MCF 10A (cell line): ENCODE measurements around the gene CEACAM6. TPM values are rescaled to one million over a fixed set of nuclear protein-coding genes. Genes with fewer than 3 reads are reported as not detected.
"Not testable (repeated sequence)": the region's sequence is repeated elsewhere in the genome, so short reads cannot be mapped to it uniquely, and the experiment has no call there.

Experiments
- BruUV-seq: library from RNA; stranded (reverse); fragments of 400-500 nt; replicated peaks from 2 replicates; lab custom pipeline; 2021; lab: Mats Ljungman, UMichigan
- CTCF ChIA-PET: fragments of 300-600 bp; sonication (Branson Sonifier 250); formaldehyde crosslinking; extraction: SDS; loops from one replicate; lab custom pipeline; 2021; ENCODE audit warnings: antibody characterized with exemption, inconsistent platforms; lab: Yijun Ruan, JAX
- POLR2A ChIA-PET: fragments of 300-600, 350-650 bp; sonication (Branson Sonifier 250); formaldehyde crosslinking; extraction: SDS; loops from one replicate; lab custom pipeline; 2020; ENCODE audit warnings: antibody characterized with exemption, inconsistent platforms; lab: Yijun Ruan, JAX
- DNase-seq: peaks from one replicate; pipeline ENCODE4 v3.0.0-alpha.2; 2018; ENCODE audit not compliant: unreplicated experiment
- H3K27ac Mint-ChIP-seq: one replicate; pipeline ENCODE4 v1.8.0; 2022; ENCODE audit warnings: mild to moderate bottlenecking, low read depth, mixed read lengths; ENCODE audit not compliant: unreplicated experiment
- H3K27me3 Mint-ChIP-seq: one replicate; pipeline ENCODE4 v1.8.0; 2022; ENCODE audit warnings: mixed read lengths; ENCODE audit not compliant: insufficient read depth, unreplicated experiment
- H3K36me3 Mint-ChIP-seq: one replicate; pipeline ENCODE4 v1.8.0; 2022; ENCODE audit warnings: mild to moderate bottlenecking, moderate library complexity, mixed read lengths; ENCODE audit not compliant: insufficient read depth, unreplicated experiment
- H3K4me1 Mint-ChIP-seq: one replicate; pipeline ENCODE4 v1.8.0; 2022; ENCODE audit warnings: mixed read lengths; ENCODE audit not compliant: insufficient read depth, unreplicated experiment
- H3K4me3 Mint-ChIP-seq: one replicate; pipeline ENCODE4 v1.8.0; 2022; ENCODE audit warnings: mild to moderate bottlenecking, moderate library complexity, mixed read lengths; ENCODE audit not compliant: unreplicated experiment
- H3K9me3 Mint-ChIP-seq: one replicate; pipeline ENCODE4 v1.8.0; 2022; ENCODE audit warnings: mixed read lengths; ENCODE audit not compliant: unreplicated experiment
- CTCF ChIP-seq: fragments of 200-600 bp; IDR thresholded peaks from one replicate; pipeline ENCODE4 v1.8.0; 2022; ENCODE audit warnings: antibody characterized with exemption, mild to moderate bottlenecking; ENCODE audit not compliant: unreplicated experiment
- intact Hi-C: fragments of 100-400 bp; cut with micrococcal nuclease; formaldehyde crosslinking; loops from 2 replicates; pipeline ENCODE4 v1.14.1; 2022
- total RNA-seq: library from RNA; stranded (reverse); gene quantifications from 2 replicates; pipeline ENCODE4 v1.2.3, GENCODE V29; 2022

The CEACAM6 gene
- total RNA-seq, 1 experiment from 2014 or later, result not detected

GRCh38 chr19:41787055-41787454 lies 31.7 kb downstream of the CEACAM6 start:
- Mint-ChIP-seq H3K4me1 (peaks cover 5% of the 10 kb centered on the region), H3K9me3 (no peaks in the 10 kb centered on the region), H3K36me3 (no peaks in the 10 kb centered on the region), H3K27ac (no peak overlapping the region), H3K4me3 (no peak overlapping the region), H3K27me3 (peaks cover 85% of the 10 kb centered on the region)
- no TSS peak for BruUV-seq
- TF ChIP-seq CTCF, result no peak
- POLR2A ChIA-PET, result interaction anchor here (1.1 kb wide), 1 partner anchor 72 kb away, joined by 3 read pairs; no protein-coding TSS in a partner anchor
- DNase-seq, result no peak
- intact Hi-C loops, result loop anchor here (5.0 kb wide), 1 partner anchor 145 kb away; no protein-coding TSS in a partner anchor
- CTCF ChIA-PET, result interaction anchor here (0.6 to 4.1 kb wide), 7 partner anchors 8 to 96 kb away, joined by 3 to 33 read pairs (median 4); partner anchors contain the start of gene CEACAM3

DNA sequence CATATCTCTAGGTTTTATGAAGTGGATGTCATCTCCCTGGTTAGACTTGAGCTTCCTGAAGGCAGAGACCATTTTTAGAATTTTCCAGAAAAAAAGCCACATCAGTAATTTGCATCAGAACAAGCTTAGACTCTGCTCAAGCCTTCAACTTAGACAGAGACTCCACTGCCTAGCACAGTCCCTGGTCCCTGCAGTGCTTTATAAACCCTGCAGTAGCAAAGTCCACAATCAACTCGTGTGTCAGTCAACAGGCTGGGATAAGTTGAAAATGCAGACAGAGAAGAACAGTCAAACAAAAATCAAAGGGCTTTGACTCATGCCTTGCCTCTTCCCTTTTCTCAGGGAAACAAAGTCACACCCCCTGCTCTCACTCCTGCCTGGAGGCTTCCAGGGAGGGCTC lies 33.2 kb downstream of the CEACAM6 start:
- CTCF ChIA-PET, H3K36me3 Mint-ChIP-seq, POLR2A ChIA-PET, DNase-seq, H3K4me3 Mint-ChIP-seq, BruUV-seq, H3K27ac Mint-ChIP-seq, H3K9me3 Mint-ChIP-seq: not testable (repeated sequence)
- intact Hi-C loops, result loop anchor here (5.0 kb wide), 1 partner anchor 146 kb away; no protein-coding TSS in a partner anchor
- Mint-ChIP-seq H3K4me1 (peaks cover 15% of the 10 kb centered on the region), H3K27me3 (peaks cover 94% of the 10 kb centered on the region)

- DNase-seq, BruUV-seq, H3K27ac Mint-ChIP-seq, POLR2A ChIA-PET, CTCF ChIA-PET, H3K9me3 Mint-ChIP-seq, H3K36me3 Mint-ChIP-seq, H3K4me3 Mint-ChIP-seq: not testable (repeated sequence)
- H3K27me3 Mint-ChIP-seq, result peaks cover 91% of the 10 kb centered on the region
- H3K4me1 Mint-ChIP-seq, result peaks cover 15% of the 10 kb centered on the region
- intact Hi-C loops, result loop anchor here (5.0 kb wide), 1 partner anchor 147 kb away; no protein-coding TSS in a partner anchor
These were observed 33.7 kb downstream of the CEACAM6 start for GRCh38 chr19:41789053-41789452.

DNA sequence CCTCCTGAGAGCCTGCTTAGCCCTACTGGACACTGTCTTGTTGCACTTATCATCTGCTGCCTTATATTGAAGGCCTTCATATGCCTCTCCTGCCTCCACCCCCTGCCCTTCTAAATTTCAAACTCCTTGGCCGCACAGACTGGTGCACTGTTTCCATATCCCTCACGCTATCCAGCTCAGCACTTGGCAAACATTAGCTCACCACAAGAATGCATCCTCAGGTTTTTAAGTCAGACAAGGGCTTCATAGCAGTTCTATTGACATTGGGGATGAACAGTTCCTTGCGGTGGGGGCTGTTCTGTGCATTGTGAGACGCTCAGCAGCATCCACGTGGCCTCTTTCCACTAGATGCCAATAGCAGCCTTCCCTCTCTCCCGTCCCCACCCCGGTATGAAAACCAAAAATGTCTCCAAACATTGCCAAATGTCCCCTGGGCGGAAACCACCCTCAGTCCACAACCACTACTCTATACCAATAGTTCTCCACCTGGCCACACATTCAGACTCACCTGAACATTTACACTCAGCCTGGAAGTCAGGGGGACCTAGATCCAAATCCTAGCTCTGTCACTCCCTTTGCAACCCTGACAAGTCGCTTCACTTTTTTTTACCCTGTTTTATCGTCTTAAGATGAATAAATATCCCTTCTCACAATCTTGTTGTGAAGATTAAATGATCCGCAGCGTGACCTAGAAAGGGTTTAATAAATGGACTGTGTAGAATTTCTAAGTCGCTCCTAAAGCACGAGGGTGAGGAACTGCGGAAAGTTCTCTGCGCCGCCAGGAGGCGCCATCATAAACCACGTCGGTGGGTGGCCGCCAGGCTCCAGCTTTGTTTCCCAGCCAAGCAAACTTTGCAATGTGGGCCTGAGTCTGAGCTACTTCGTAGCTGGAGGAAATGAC lies 37.4 kb downstream of the CEACAM6 start:
- peak; percentile 71 for TF ChIP-seq CTCF
- H3K27me3 Mint-ChIP-seq, result peaks cover 90% of the 10 kb centered on the region
- DNase-seq, result peak; percentile 46
- no TSS peak for BruUV-seq
- H3K4me3 Mint-ChIP-seq, result no peak overlapping the region
- H3K27ac Mint-ChIP-seq, result no peak overlapping the region
- POLR2A ChIA-PET, result interaction anchor here (0.6 to 1.0 kb wide), 3 partner anchors 67 to 1418 kb away, joined by 3 read pairs; partner anchors contain the start of gene RPS19
- no peaks in the 10 kb centered on the region for H3K9me3 Mint-ChIP-seq
- CTCF ChIA-PET, result interaction anchor here (0.7 to 3.3 kb wide), 26 partner anchors 8 to 258 kb away, joined by 3 to 25 read pairs (median 4); partner anchors contain the start of genes CEACAM6 and RABAC1
- peaks cover 10% of the 10 kb centered on the region for H3K4me1 Mint-ChIP-seq
- intact Hi-C loops, result loop anchor here (1.0 kb wide), 1 partner anchor 29 kb away; no protein-coding TSS in a partner anchor
- H3K36me3 Mint-ChIP-seq, result no peaks in the 10 kb centered on the region
